RWPE2 (cell line): Measurements from ENCODE around the gene ACOX3.

ENCODE experiments used
- ATAC-seq: fragments of 200-7000 bp; cut with Tn5 transposase; 3 replicates; pipeline ENCODE4 v1.9.1; 2021; ENCODE audit warnings: low read depth
- DNase-seq: peaks from one replicate; pipeline ENCODE4 v3.0.0-alpha.2; 2020; ENCODE audit warnings: low spot score
- H3K27ac ChIP-seq: fragments of 450-650 bp; 2 replicates; pipeline ENCODE4 v1.5.1; 2017; ENCODE audit warnings: mild to moderate bottlenecking; ENCODE audit not compliant: poor library complexity, severe bottlenecking
- H3K27me3 ChIP-seq: fragments of 250-450 bp; sonication (Bioruptor Pico); 2 replicates; pipeline ENCODE4 v1.5.1; 2021; ENCODE audit warnings: mild to moderate bottlenecking, moderate library complexity; ENCODE audit not compliant: insufficient read depth, poor library complexity, severe bottlenecking
- H3K36me3 ChIP-seq: fragments of 250-450 bp; sonication (Bioruptor Pico); 2 replicates; pipeline ENCODE4 v1.5.1; 2020; ENCODE audit warnings: low read depth, mild to moderate bottlenecking, moderate library complexity
- H3K4me1 ChIP-seq: fragments of 250-450 bp; sonication (Bioruptor Pico); 2 replicates; pipeline ENCODE4 v1.5.1; 2021; ENCODE audit warnings: mild to moderate bottlenecking, moderate library complexity; ENCODE audit not compliant: insufficient read depth, poor library complexity, severe bottlenecking
- H3K4me3 ChIP-seq: fragments of 250-450 bp; sonication (Bioruptor Pico); 2 replicates; pipeline ENCODE4 v1.5.1; 2021; ENCODE audit warnings: mild to moderate bottlenecking, moderate library complexity; ENCODE audit not compliant: severe bottlenecking
- H3K9me3 ChIP-seq: fragments of 250-450 bp; sonication (Bioruptor Pico); 2 replicates; pipeline ENCODE4 v1.5.1; 2021; ENCODE audit warnings: mild to moderate bottlenecking, moderate library complexity; ENCODE audit not compliant: severe bottlenecking
- TF ChIP-seq, protein P1 (sequence below): fragments of 450-650 bp; IDR thresholded peaks from one replicate; pipeline ENCODE4 v1.5.1; 2017; ENCODE audit warnings: mild to moderate bottlenecking, moderate library complexity; ENCODE audit not compliant: poor library complexity, severe bottlenecking

Gene ACOX3

DNA sequence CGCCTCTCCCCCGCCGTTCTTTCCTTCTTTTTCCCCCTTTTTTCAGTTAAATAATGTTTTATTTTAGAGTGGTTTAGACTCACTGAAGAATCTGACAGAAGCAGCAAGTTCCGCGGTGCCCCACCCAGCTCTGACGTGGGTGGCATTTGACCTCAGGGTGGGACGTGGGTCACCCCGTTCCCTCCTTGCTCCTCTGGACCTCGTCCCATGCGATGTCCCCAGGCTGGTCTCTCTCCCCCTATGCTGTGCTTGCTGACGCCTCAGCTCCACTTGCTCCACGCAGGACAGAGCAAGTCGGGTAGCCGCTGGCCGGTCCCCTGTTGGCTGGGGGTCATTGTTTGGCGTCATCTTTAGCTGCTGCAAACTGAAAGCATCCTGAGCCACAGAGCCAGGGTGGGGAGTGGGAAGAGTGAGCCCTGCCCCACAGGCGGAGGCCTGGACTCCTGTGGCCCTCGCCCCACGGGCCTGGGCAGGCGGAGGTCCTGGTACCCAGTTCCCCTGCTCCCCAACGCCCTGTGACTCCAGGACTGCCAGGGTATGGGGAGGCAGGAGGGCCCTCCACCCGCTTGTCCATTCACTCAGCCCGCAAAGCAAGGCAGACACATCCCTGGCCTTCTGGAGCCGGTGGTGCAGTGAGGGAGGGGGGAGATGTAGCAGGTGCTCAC lies 30.8 kb upstream of the ACOX3 start:
- DNase-seq (no peak), ATAC-seq (no peak)
- Histone ChIP-seq H3K36me3 (peaks cover 17% of the 10 kb centered on the region), H3K27ac (no peak overlapping the region), H3K9me3 (no peaks in the 10 kb centered on the region), H3K4me3 (no peak overlapping the region), H3K27me3 (no peaks in the 10 kb centered on the region), H3K4me1 (no peaks in the 10 kb centered on the region)
- TF ChIP-seq, protein P1, sequence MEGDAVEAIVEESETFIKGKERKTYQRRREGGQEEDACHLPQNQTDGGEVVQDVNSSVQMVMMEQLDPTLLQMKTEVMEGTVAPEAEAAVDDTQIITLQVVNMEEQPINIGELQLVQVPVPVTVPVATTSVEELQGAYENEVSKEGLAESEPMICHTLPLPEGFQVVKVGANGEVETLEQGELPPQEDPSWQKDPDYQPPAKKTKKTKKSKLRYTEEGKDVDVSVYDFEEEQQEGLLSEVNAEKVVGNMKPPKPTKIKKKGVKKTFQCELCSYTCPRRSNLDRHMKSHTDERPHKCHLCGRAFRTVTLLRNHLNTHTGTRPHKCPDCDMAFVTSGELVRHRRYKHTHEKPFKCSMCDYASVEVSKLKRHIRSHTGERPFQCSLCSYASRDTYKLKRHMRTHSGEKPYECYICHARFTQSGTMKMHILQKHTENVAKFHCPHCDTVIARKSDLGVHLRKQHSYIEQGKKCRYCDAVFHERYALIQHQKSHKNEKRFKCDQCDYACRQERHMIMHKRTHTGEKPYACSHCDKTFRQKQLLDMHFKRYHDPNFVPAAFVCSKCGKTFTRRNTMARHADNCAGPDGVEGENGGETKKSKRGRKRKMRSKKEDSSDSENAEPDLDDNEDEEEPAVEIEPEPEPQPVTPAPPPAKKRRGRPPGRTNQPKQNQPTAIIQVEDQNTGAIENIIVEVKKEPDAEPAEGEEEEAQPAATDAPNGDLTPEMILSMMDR, result no peak

DNA sequence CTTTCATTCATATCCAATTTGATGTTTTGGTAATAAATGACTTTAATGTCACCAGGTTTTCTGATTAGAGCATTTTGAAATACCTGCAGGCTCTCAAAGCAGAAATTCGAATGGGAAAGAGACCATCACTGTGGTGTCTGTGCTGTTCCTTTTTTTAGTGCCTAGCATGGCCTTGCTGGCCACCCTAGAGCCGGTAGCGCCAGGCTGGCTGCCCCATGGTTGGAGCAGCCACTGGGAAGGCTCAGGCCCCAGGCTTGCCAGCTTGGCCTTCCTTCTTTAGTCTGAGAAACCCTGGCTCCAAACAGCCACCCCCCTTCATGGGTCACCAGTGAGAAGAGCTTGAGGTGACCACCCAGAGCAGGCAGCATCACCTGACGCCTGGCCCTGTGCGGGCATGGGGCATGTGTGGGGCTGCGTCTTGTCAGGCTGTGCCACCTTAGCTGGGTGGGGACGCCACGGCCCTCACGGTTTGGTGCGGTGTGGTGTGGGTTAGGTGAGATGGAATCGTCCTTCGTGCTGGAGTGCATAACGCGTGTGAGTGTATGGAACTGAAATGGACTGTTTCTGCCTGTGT lies 30.0 kb upstream of the ACOX3 start:
- Histone ChIP-seq H3K27me3 (no peaks in the 10 kb centered on the region), H3K9me3 (no peaks in the 10 kb centered on the region), H3K4me1 (no peaks in the 10 kb centered on the region), H3K4me3 (no peak overlapping the region), H3K36me3 (peaks cover 22% of the 10 kb centered on the region), H3K27ac (no peak overlapping the region)
- DNase-seq (no peak), ATAC-seq (no peak)
- TF ChIP-seq, protein P1, result no peak

DNA sequence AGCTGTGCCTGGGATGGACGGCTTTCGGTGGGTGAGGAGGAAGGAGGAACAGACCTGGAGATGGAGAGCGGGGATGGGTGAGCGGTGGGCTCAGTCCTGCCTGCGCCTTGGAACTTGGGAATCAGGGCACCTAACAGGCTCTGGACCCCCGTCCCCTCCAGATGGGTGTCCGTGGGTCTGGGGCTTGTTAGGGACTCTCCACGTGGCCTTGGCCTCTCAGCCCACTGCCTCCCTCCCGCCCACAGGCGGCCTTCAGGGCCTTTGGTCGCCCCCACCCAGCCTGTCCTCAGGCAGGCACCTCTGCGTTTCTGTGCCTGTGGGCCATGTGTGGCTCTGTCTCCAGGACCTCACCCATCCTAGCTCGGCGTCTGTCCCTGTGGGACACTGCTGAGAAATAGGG lies 29.0 kb upstream of the ACOX3 start:
- Histone ChIP-seq H3K36me3 (peaks cover 32% of the 10 kb centered on the region), H3K4me3 (no peak overlapping the region), H3K4me1 (no peaks in the 10 kb centered on the region), H3K9me3 (no peaks in the 10 kb centered on the region), H3K27ac (no peak overlapping the region), H3K27me3 (no peaks in the 10 kb centered on the region)
- DNase-seq, result no peak
- TF ChIP-seq, protein P1, result no peak
- ATAC-seq, result no peak

DNA sequence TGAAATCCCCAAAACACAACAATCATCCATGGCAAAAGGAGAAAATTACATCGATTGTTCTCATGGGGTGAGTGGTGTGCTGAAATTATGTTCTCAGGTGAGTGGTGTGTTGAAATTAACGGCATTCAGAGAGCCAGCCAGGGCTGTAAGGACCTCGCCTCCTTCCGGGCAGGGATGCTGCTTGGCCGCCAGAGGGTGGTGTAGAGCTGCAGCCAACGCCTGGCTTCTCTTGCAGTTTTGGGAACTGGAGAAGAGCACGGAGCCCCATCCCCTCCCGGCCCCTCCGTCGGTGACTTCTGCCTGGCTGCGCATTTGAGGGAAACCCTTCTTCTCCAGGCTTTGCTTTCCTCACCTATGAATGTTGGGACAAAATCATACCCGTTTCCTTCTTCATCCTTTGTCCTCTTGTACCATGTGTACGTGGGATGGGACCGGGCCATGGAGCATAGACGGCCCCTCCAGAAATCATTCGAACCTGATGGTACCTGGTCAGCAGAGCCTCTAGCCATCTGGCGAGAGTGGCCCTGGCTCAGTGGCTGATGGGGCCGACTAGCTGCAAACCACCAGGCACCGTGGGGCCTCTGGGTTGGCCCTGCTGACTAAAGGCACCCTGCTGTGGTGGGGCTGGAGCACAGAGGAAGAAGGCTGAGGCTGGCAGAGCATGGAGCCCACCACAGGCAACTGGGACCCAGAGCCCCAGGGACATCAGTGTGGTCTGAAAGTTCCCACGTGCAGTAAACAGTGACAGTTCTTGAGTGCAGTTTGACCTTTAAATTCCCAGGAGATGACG lies 28.4 kb upstream of the ACOX3 start:
- Histone ChIP-seq H3K4me1 (no peaks in the 10 kb centered on the region), H3K36me3 (peaks cover 37% of the 10 kb centered on the region), H3K4me3 (no peak overlapping the region), H3K27me3 (no peaks in the 10 kb centered on the region), H3K27ac (no peak overlapping the region), H3K9me3 (no peaks in the 10 kb centered on the region)
- peak; percentile 72 for ATAC-seq
- no peak for DNase-seq
- TF ChIP-seq, protein P1, result peak; percentile 92
